ENCODE results near the gene PCBD1.
"Not testable (repeated sequence)": the region's sequence is repeated elsewhere in the genome, so short reads cannot be mapped to it uniquely, and the experiment has no call there.

PCBD1 gene

DNA sequence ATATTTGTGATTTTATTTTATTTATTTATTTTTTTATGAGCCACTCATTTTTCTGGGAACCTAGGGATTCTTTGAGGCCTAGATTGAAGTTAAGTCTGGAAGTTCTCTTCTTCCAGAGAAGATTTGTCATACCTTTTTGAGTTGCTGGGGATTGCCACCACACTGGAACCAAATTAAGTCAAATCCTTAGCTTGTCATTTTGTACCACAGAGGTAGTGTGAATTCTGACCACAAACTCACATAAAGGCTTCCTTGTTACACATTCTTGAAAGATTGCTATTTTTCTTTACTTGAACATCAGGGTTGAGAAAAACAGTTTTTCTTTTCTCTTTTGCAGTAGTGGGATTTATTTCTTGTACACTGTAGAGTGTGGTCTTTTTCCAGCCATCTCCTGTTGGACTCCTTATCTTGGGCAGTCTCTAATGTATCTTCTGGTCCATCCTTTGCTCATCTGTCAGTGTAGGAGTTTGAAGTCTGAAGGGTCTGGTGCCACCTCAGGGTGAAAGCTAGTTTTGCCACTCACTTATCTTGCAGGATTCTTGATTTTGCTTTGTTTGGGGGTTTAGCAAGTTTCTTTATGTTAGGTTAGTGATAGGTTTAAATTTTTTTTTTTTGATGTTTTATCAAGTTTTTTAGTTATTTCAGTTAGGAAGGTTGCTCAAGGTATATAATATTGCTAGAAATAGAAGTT lies 24.8 kb downstream of the PCBD1 start:
- DNase-seq (ENCODE audit: low read depth in 2 of 2), result no peak

DNA sequence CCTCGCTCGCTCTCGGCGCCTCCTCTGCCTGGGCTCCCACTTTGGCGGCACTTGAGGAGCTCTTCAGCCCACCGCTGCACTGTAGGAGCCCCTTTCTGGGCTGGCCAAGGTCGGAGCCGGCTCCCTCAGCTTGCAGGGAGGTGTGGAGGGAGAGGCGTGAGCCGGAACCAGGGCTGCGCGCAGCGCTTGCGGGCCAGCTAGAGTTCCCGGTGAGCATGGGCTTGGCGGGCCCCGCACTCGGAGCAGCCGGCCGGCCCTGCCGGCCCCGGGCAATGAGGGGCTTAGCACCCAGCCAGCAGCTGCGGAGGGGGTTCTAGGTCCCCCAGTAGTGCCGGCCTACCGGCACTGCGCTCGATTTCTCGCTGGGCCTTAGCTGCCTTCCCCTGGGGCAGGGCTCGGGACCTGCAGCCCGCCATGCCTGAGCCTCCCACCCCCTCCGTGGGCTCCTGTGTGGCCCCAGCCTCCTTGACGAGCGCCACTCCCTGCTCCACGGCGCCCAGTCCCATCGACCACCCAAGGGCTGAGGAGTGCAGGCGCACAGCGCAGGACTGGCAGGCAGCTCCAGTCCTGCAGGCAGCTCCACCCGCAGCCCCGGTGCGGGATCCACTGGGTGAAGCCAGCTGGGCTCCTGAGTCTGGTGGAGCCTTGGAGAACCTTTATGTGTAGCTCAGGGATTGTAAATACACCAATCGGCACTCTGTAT lies 26.7 kb downstream of the PCBD1 start:
- not testable (repeated sequence) for DNase-seq (ENCODE audit: low read depth in 2 of 2)

DNA sequence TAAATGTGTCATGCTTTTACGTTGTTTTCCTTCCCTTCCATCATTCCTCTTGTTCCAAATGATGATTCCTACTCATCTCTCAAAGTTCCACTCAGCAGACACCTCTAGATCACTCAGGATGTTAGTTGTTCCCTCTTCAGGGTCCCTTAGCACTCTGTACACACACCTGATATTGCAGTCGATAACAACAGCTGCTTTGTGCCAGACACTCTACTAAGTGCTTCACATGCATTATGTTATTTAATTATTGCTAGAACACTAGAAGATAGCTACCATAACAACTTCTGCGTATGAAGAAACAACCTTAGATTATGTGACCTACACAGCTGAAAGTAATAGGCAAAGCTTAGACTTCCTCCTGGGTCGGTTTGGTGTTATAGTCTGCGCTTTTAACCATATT lies 29.6 kb downstream of the PCBD1 start:
- DNase-seq (ENCODE audit: low read depth in 2 of 2), result no peak

DNA sequence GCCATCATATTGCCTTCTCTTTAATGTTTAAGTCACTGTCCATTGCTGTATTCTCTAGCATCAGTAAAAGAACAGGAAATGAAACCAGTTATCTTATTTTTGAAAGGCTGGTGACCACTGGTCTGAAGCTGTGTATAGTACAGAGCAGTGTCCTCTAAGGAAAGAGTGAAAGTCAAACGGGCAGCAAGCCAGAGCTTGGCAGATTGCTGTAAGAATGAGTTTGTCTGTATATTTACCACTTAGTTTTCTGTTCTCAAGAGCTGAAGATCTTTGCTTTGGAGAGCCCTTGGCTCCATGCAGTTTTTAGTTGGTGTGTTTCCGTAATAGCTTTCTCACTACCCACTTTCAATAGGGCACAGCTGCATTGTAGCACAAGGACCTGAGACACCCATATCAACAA lies 31.9 kb downstream of the PCBD1 start:
- DNase-seq (ENCODE audit: low read depth in 2 of 2), result no peak

GRCh38 chr10:70853457-70853856 lies 34.9 kb downstream of the PCBD1 start:
- DNase-seq (ENCODE audit: low read depth in 2 of 2), result no peak

GRCh38 chr10:70853038-70853437 lies 35.3 kb downstream of the PCBD1 start:
- no peak for DNase-seq (ENCODE audit: low read depth in 2 of 2)

DNA sequence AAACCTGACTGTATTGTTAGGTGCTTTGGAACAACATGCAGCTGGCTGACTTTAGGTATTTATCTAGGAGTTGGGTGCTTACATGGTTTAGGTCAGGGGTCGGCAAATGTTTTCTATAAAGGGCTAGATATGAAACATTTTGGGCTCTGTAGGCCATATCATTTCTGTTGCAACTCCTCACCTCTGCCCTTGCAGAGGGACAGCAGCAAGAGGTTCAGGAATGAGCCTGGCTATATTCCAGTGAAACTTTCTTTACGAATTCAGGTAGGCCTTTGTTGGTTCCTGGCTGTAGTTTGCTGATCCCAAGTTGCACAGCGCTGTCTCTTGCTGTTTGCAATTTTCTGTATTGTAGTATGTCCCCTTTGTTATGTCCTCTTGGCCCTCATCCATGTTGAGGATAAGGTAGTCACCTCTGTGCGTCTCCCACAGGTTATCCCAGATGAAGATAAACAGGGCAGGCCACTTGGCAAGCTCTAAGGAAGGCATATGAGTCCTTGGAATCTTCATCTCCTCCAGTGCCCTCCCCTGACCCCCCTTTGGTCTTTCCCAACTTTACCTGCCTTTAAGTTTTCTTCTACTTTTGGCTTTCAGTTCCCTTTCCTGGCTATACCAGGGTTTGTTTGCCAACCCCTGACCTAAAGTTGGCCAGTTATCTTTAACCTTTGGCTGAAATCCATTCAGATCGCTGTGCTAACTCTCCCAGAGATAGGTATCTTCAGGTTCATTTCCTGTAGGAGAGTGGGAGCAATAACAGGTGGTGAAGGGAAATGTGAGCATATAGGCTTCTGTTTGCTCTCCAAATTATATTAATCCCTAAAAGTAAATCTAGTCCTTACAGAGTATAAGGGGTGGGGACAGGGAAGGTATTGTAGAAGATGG lies 36.5 kb downstream of the PCBD1 start:
- DNase-seq (ENCODE audit: low read depth in 2 of 2), result no peak

GRCh38 chr10:70850097-70850496 lies 38.3 kb downstream of the PCBD1 start:
- DNase-seq (ENCODE audit: low read depth in 2 of 2), result no peak

DNA sequence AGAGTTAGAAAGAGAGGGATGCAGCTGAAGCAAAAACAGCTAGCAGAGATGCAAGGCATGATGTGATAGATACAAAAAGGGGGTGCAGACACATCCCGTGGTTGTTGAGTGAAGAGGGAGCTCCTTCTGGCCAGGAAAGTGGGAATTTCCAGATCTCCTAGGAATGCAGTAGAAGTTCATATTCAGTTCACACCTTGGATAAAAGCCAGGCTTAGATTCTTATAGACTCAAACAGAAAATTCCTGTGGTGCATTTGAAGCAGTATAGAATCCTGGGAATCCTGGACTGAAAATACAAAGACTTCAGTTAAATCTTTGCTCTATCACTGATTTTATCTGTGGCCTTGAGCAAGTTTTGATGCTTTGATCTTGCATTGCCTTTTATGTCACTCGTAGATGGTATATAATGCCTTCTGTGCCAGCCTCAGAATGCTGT lies 38.8 kb downstream of the PCBD1 start:
- no peak for DNase-seq (ENCODE audit: low read depth in 2 of 2)

- no peak for DNase-seq (ENCODE audit: low read depth in 2 of 2)
These were observed 40.6 kb downstream of the PCBD1 start for GRCh38 chr10:70847659-70848360.

DNA sequence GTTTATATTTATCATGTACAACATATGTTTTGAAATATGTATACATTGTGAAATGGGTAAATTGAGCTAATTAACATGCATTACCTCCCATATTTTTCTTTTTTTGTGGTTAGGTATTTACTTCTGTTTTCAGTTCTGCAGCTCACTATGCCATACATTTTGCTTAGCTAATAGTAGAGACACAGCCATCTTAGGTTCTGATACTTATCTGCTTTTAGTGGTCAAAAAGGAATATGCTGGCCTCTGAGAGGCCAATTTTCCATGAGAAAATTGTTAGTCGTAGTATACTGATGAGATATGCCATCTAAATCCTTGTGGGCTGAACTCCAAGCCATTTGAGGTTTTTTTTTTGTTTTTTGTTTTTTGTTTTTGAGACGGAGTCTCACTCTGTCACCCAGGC lies 41.6 kb downstream of the PCBD1 start:
- no peak for DNase-seq (ENCODE audit: low read depth in 2 of 2)

GRCh38 chr10:70845816-70846215 lies 42.5 kb downstream of the PCBD1 start:
- DNase-seq (ENCODE audit: low read depth in 2 of 2), result no peak

GRCh38 chr10:70845256-70845655 lies 43.1 kb downstream of the PCBD1 start:
- no peak for DNase-seq (ENCODE audit: low read depth in 2 of 2)

- DNase-seq (ENCODE audit: low read depth in 2 of 2), result no peak
These were observed 44.4 kb downstream of the PCBD1 start for GRCh38 chr10:70843776-70844489.

- DNase-seq (ENCODE audit: low read depth in 2 of 2), result no peak
These were observed 45.0 kb downstream of the PCBD1 start for GRCh38 chr10:70843333-70843732.

DNA sequence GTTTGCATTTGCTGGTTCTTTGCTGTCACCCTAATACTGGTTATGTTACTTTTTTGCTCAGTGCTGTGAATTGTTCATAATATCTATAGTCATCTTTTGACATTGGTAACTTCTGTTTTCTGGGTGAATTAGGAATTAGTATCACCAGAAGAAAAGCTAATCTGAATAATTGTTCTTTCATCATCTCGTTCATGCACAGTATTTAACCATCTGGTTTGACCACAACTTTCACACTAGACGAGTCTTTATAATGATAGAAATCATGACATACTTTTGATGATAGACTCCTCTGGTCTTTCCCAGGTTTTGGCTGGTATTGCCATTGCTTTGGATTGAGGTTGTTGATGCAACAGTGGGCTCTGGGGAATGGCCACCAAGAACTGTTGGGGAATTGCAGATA lies 47.5 kb downstream of the PCBD1 start:
- DNase-seq (ENCODE audit: low read depth in 2 of 2), result no peak

GRCh38 chr10:70838270-70838805 lies 50.0 kb downstream of the PCBD1 start:
- DNase-seq (ENCODE audit: low read depth in 2 of 2), result no peak

GRCh38 chr10:70837660-70838059 lies 50.7 kb downstream of the PCBD1 start:
- no peak for DNase-seq (ENCODE audit: low read depth in 2 of 2)

GRCh38 chr10:70836319-70836718 lies 52.0 kb downstream of the PCBD1 start:
- DNase-seq (ENCODE audit: low read depth in 2 of 2), result no peak

DNA sequence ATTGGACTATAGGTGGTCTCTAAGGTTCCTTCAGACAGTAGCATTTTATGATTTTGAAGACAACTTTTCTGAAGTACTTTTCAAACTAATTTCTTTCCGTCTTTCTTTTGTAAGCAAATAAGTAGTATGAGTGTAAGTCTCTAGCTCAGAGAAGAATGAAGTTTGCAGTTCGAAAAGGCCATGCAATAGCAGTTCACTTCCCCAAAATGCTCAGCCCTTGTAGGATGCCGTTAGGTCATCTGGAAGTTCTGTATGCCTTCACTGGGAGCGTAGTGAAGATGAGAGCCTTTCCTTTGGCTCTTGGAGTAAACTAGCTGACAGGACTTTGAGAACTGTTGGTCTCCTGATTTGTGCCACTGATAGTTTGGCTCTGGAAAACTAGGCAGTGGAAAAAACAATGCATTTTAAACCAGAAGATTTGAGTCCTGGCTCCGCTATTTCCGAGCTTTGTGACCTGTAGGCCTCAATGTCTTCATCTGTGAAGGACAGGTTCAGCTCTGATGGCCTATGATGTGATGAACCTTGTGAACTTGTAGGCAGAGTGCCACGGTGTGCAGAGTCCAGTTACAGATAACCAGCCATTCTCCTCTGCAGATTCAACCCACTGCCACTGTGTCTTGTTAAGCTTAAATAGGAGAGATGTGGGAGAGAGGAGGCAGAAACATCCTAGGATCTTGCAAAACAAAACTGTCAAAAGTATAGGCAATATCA lies 53.8 kb downstream of the PCBD1 start:
- no peak for DNase-seq (ENCODE audit: low read depth in 2 of 2)

Measured in stimulated activated CD8-positive, alpha-beta memory T cell treated with anti-CD3 and anti-CD28 coated beads, Interleukin-7, amount 100 ng/mL, for 4 hours (primary cell).